T-helper 1 cell treated with Interleukin-12 subunit alpha and Interleukin-12 subunit beta and Interleukin-4 antibody, amounts not matched to agents 30 μg/mL and 1 μg/mL, for 36 hours (primary cell): ENCODE data around the gene OCIAD1.

Experiments
- H3K27ac Mint-ChIP-seq: one replicate; pipeline ENCODE4 v1.8.0; 2021; ENCODE audit warnings: mild to moderate bottlenecking, mixed read lengths
- H3K27me3 Mint-ChIP-seq: one replicate; pipeline ENCODE4 v1.8.0; 2021; ENCODE audit warnings: low read depth, mixed read lengths
- H3K36me3 Mint-ChIP-seq: one replicate; pipeline ENCODE4 v1.8.0; 2021; ENCODE audit warnings: low read depth, mixed read lengths
- H3K4me1 Mint-ChIP-seq: one replicate; pipeline ENCODE4 v1.8.0; 2021; ENCODE audit warnings: low read depth, mixed read lengths
- H3K4me3 Mint-ChIP-seq: one replicate; pipeline ENCODE4 v1.8.0; 2021; ENCODE audit warnings: mild to moderate bottlenecking, moderate library complexity, mixed read lengths
- H3K9me3 Mint-ChIP-seq: one replicate; pipeline ENCODE4 v1.8.0; 2021; ENCODE audit warnings: mixed read lengths

OCIAD1 gene

GRCh38 chr4:48891028-48891619 is 60.2 kb downstream of the OCIAD1 start:
- Mint-ChIP-seq H3K9me3 (peaks cover 13% of the 10 kb centered on the region), H3K36me3 (peaks cover 68% of the 10 kb centered on the region), H3K27me3 (no peaks in the 10 kb centered on the region), H3K4me3 (no peak overlapping the region), H3K27ac (no peak overlapping the region), H3K4me1 (peaks cover 5% of the 10 kb centered on the region)

- Mint-ChIP-seq H3K4me1 (peaks cover 34% of the 10 kb centered on the region), H3K9me3 (no peaks in the 10 kb centered on the region), H3K27me3 (no peaks in the 10 kb centered on the region), H3K27ac (no peak overlapping the region), H3K4me3 (no peak overlapping the region), H3K36me3 (peaks cover 71% of the 10 kb centered on the region)
Measured at GRCh38 chr4:48896845-48897244, 66.0 kb downstream of the OCIAD1 start.

- Mint-ChIP-seq H3K27ac (peak overlapping the region; percentile 70), H3K4me3 (peak overlapping the region; percentile 56), H3K9me3 (no peaks in the 10 kb centered on the region), H3K27me3 (no peaks in the 10 kb centered on the region), H3K36me3 (peaks cover 71% of the 10 kb centered on the region), H3K4me1 (peaks cover 41% of the 10 kb centered on the region)
Measured at GRCh38 chr4:48898733-48899431, 68.0 kb downstream of the OCIAD1 start.

GRCh38 chr4:48899432-48899749 is 68.5 kb downstream of the OCIAD1 start:
- Mint-ChIP-seq H3K27me3 (no peaks in the 10 kb centered on the region), H3K36me3 (peaks cover 70% of the 10 kb centered on the region)

GRCh38 chr4:48899950-48900349 is 69.1 kb downstream of the OCIAD1 start:
- H3K36me3 Mint-ChIP-seq, result peaks cover 70% of the 10 kb centered on the region
- H3K4me3 Mint-ChIP-seq, result peak overlapping the region; percentile 56
- no peaks in the 10 kb centered on the region for H3K27me3 Mint-ChIP-seq
- H3K4me1 Mint-ChIP-seq, result peaks cover 48% of the 10 kb centered on the region
- peak overlapping the region; percentile 70 for H3K27ac Mint-ChIP-seq
- H3K9me3 Mint-ChIP-seq, result no peaks in the 10 kb centered on the region

More at GRCh38 chr4:48899432-48899749, 68.5 kb downstream of the OCIAD1 start:
- Mint-ChIP-seq H3K27ac (peak overlapping the region; percentile 70), H3K4me3 (peak overlapping the region; percentile 56), H3K9me3 (no peaks in the 10 kb centered on the region), H3K4me1 (peaks cover 42% of the 10 kb centered on the region)

- Mint-ChIP-seq H3K27ac (no peak overlapping the region), H3K27me3 (no peaks in the 10 kb centered on the region), H3K4me3 (no peak overlapping the region), H3K36me3 (peaks cover 65% of the 10 kb centered on the region), H3K4me1 (peaks cover 52% of the 10 kb centered on the region), H3K9me3 (no peaks in the 10 kb centered on the region)
Measured at GRCh38 chr4:48901196-48901595, 70.3 kb downstream of the OCIAD1 start.

GRCh38 chr4:48902266-48902665 is 71.4 kb downstream of the OCIAD1 start:
- H3K9me3 Mint-ChIP-seq, result no peaks in the 10 kb centered on the region
- H3K27me3 Mint-ChIP-seq, result no peaks in the 10 kb centered on the region
- H3K4me3 Mint-ChIP-seq, result no peak overlapping the region
- peaks cover 57% of the 10 kb centered on the region for H3K4me1 Mint-ChIP-seq
- H3K27ac Mint-ChIP-seq, result no peak overlapping the region
- H3K36me3 Mint-ChIP-seq, result peaks cover 58% of the 10 kb centered on the region

GRCh38 chr4:48904101-48904500 is 73.2 kb downstream of the OCIAD1 start:
- Mint-ChIP-seq H3K27me3 (no peaks in the 10 kb centered on the region), H3K36me3 (peaks cover 43% of the 10 kb centered on the region), H3K9me3 (no peaks in the 10 kb centered on the region), H3K27ac (no peak overlapping the region), H3K4me3 (no peak overlapping the region), H3K4me1 (peaks cover 50% of the 10 kb centered on the region)

GRCh38 chr4:48904541-48905142 is 73.8 kb downstream of the OCIAD1 start:
- no peaks in the 10 kb centered on the region for H3K27me3 Mint-ChIP-seq
- H3K4me3 Mint-ChIP-seq, result peak overlapping the region; percentile 90
- H3K4me1 Mint-ChIP-seq, result peaks cover 47% of the 10 kb centered on the region
- H3K9me3 Mint-ChIP-seq, result no peaks in the 10 kb centered on the region
- H3K36me3 Mint-ChIP-seq, result peaks cover 38% of the 10 kb centered on the region
- no peak overlapping the region for H3K27ac Mint-ChIP-seq

- Mint-ChIP-seq H3K27ac (peak overlapping the region; percentile 79), H3K4me1 (peaks cover 44% of the 10 kb centered on the region), H3K36me3 (peaks cover 36% of the 10 kb centered on the region), H3K27me3 (no peaks in the 10 kb centered on the region), H3K9me3 (no peaks in the 10 kb centered on the region), H3K4me3 (peak overlapping the region; percentile 90)
Measured at GRCh38 chr4:48905363-48906015, 74.6 kb downstream of the OCIAD1 start.

GRCh38 chr4:48906206-48907173 is 75.6 kb downstream of the OCIAD1 start, which contains the start of gene OCIAD2:
Gene OCIAD2 (minus strand): TSS chr4:48906774. CDS start chr4:48904549, 2,225 bp downstream.
- no peaks in the 10 kb centered on the region for H3K9me3 Mint-ChIP-seq
- H3K4me1 Mint-ChIP-seq, result peaks cover 38% of the 10 kb centered on the region
- peak within 1 kb of the TSS; percentile 88 for H3K27ac Mint-ChIP-seq

GRCh38 chr4:48907706-48908477 is 77.0 kb downstream of the OCIAD1 start:
- Mint-ChIP-seq H3K27me3 (no peaks in the 10 kb centered on the region), H3K36me3 (peaks cover 18% of the 10 kb centered on the region), H3K27ac (peak overlapping the region; percentile 26), H3K9me3 (no peaks in the 10 kb centered on the region), H3K4me1 (peaks cover 30% of the 10 kb centered on the region), H3K4me3 (no peak overlapping the region)

More at GRCh38 chr4:48906206-48907173, 75.6 kb downstream of the OCIAD1 start, which contains the start of gene OCIAD2:
- Mint-ChIP-seq H3K27me3 (no peaks in the 10 kb centered on the region), H3K4me3 (peak within 1 kb of the TSS; percentile 95), H3K36me3 (peaks cover 28% of the 10 kb centered on the region)

GRCh38 chr4:48908687-48909086 is 77.8 kb downstream of the OCIAD1 start:
- Mint-ChIP-seq H3K36me3 (peaks cover 16% of the 10 kb centered on the region), H3K4me1 (peaks cover 29% of the 10 kb centered on the region), H3K27me3 (no peaks in the 10 kb centered on the region), H3K27ac (peak overlapping the region; percentile 26), H3K4me3 (no peak overlapping the region), H3K9me3 (no peaks in the 10 kb centered on the region)
